ENCODE results near the gene CENPH. TPM values are rescaled to one million over a fixed set of nuclear protein-coding genes. Genes with fewer than 3 reads are reported as not detected.
A peak's percentile ranks its signal among the peaks of the same experiment; 100 is the strongest.

The CENPH gene
- total and polyA plus RNA-seq, 2 donors (not counting 1 experiment from before 2014, with no cell fraction given) = 2.8 to 11.9 TPM

GRCh38 chr5:69213513-69214215 is 24.3 kb downstream of the CENPH start:
- H3K4me1 ChIP-seq (ENCODE audit: control insufficient read depth in 2 of 2, insufficient read depth in 2 of 2, low read length in 2 of 2) = peaks cover 8 to 10% of the 10 kb centered on the region in 2 donors
- H2AFZ ChIP-seq (ENCODE audit: insufficient read depth, low read depth, low read length, poor library complexity, severe bottlenecking) = no peak overlapping the region
- CTCF ChIA-PET = interaction anchor here (0.9 kb wide), 1 partner anchor 24 kb away, joined by 3 read pairs; no protein-coding TSS in a partner anchor
- H3K4me1 Mint-ChIP-seq = peaks cover 14% of the 10 kb centered on the region
- intact Hi-C loops (cut with micrococcal nuclease) = no loop called here
- no peak overlapping the region for H3K4me3 Mint-ChIP-seq
- DNase-seq (no peak), ATAC-seq (ENCODE audit: low read depth) (no peak)
- no peaks in the 10 kb centered on the region for H3K27me3 Mint-ChIP-seq
- no peaks in the 10 kb centered on the region for H3K36me3 ChIP-seq (replicated peaks in 1 of 2; ENCODE audit: control extremely low read depth in 1 of 2, control insufficient read depth in 1 of 2, extremely low read depth in 1 of 2, insufficient read depth in 2 of 2, low read length in 1 of 2)
- H3K4me2 ChIP-seq (replicated peaks; ENCODE audit: low read depth, low read length, poor library complexity, severe bottlenecking) = no peak overlapping the region
- POLR2A ChIA-PET = no interaction called here
- H3K27ac ChIP-seq (ENCODE audit: low read length in 2 of 2) = no peak overlapping the region
- no peaks in the 10 kb centered on the region for H3K9me3 Mint-ChIP-seq (ENCODE audit: insufficient read depth)
- H3K27me3 ChIP-seq (replicated peaks in 1 of 4; ENCODE audit: control extremely low read depth in 1 of 4, control insufficient read depth in 3 of 4, insufficient read depth in 4 of 4, low read length in 3 of 4) = no peaks in the 10 kb centered on the region
- H4K20me1 ChIP-seq (ENCODE audit: control insufficient read depth, insufficient read depth, low read length, poor library complexity, severe bottlenecking) = peaks cover 2% of the 10 kb centered on the region
- 100% methylated on average over 3 of the region's 4 CpGs for WGBS (ENCODE audit: insufficient coverage)
- H3K79me2 ChIP-seq (ENCODE audit: control insufficient read depth, insufficient read depth, low read length) = peaks cover 7% of the 10 kb centered on the region
- no peak overlapping the region for H3K9ac ChIP-seq (ENCODE audit: low read length)
- TF ChIP-seq CTCF (IDR thresholded peaks at IDR 0.05) (no peak), EZH2 (IDR thresholded peaks at IDR 0.05; ENCODE audit: borderline replicate concordance, insufficient read depth, low read depth, low read length, poor library complexity, severe bottlenecking) (no peak)
- H3K27ac Mint-ChIP-seq = no peak overlapping the region
- H3K9me3 ChIP-seq (ENCODE audit: control extremely low read depth in 1 of 3, control insufficient read depth in 2 of 3, insufficient read depth in 1 of 3, low read length in 2 of 3) = no peaks in the 10 kb centered on the region
- H3K4me3 ChIP-seq (ENCODE audit: control extremely low read depth in 1 of 5, extremely low read depth in 1 of 5, insufficient read depth in 1 of 5, low read depth in 2 of 5, low read length in 4 of 5) = no peak overlapping the region

GRCh38 chr5:69217151-69217511 is 27.7 kb downstream of the CENPH start:
- peak overlapping the region; percentile 98 for H3K27ac Mint-ChIP-seq
- DNase-seq (no peak), ATAC-seq (ENCODE audit: low read depth) (no peak)
- Histone ChIP-seq H3K9ac (ENCODE audit: low read length) (peak overlapping the region; percentile 95), H3K36me3 (replicated peaks in 1 of 2; ENCODE audit: control extremely low read depth in 1 of 2, control insufficient read depth in 1 of 2, extremely low read depth in 1 of 2, insufficient read depth in 2 of 2, low read length in 1 of 2) (peaks cover 0 to 2% of the 10 kb centered on the region in 2 experiments), H3K27ac (ENCODE audit: low read length in 2 of 2) (peak overlapping the region in 1 of 2 donors; percentile 93), H3K4me1 (ENCODE audit: control insufficient read depth in 2 of 2, insufficient read depth in 2 of 2, low read length in 2 of 2) (peaks cover 8 to 17% of the 10 kb centered on the region in 2 donors), H3K9me3 (ENCODE audit: control extremely low read depth in 1 of 3, control insufficient read depth in 2 of 3, insufficient read depth in 1 of 3, low read length in 2 of 3) (no peaks in the 10 kb centered on the region), H3K4me2 (replicated peaks; ENCODE audit: low read depth, low read length, poor library complexity, severe bottlenecking) (peak overlapping the region; percentile 85), H3K79me2 (ENCODE audit: control insufficient read depth, insufficient read depth, low read length) (peaks cover 36% of the 10 kb centered on the region), H3K4me3 (ENCODE audit: control extremely low read depth in 1 of 5, extremely low read depth in 1 of 5, insufficient read depth in 1 of 5, low read depth in 2 of 5, low read length in 4 of 5) (peak overlapping the region; percentile 34 to 100 (median 97)), H2AFZ (ENCODE audit: insufficient read depth, low read depth, low read length, poor library complexity, severe bottlenecking) (peak overlapping the region; percentile 99), H4K20me1 (ENCODE audit: control insufficient read depth, insufficient read depth, low read length, poor library complexity, severe bottlenecking) (peaks cover 13% of the 10 kb centered on the region), H3K27me3 (replicated peaks in 1 of 4; ENCODE audit: control extremely low read depth in 1 of 4, control insufficient read depth in 3 of 4, insufficient read depth in 4 of 4, low read length in 3 of 4) (no peaks in the 10 kb centered on the region)
- CTCF ChIA-PET = interaction anchor here (1.9 to 2.5 kb wide), 2 partner anchors 18 to 124 kb away, joined by 11 read pairs; partner anchors contain the start of genes CDK7 and SLC30A5
- intact Hi-C loops (cut with micrococcal nuclease) = loop anchor here (1.0 to 5.0 kb wide), 6 partner anchors 17 to 152 kb away; partner anchors contain the start of genes AK6, CCDC125, CCNB1 and CDK7
- H3K4me3 Mint-ChIP-seq = peak overlapping the region; percentile 99
- WGBS (ENCODE audit: insufficient coverage) = 38% methylated on average over 2 of the region's 6 CpGs
- H3K27me3 Mint-ChIP-seq = no peaks in the 10 kb centered on the region
- peaks cover 20% of the 10 kb centered on the region for H3K4me1 Mint-ChIP-seq
- POLR2A ChIA-PET = interaction anchor here (0.8 to 1.4 kb wide), 3 partner anchors 17 to 153 kb away, joined by 3 to 5 read pairs (median 4); partner anchors contain the start of genes CDK7, CENPH and RAD17
- TF ChIP-seq CTCF (IDR thresholded peaks at IDR 0.05) (no peak), EZH2 (IDR thresholded peaks at IDR 0.05; ENCODE audit: borderline replicate concordance, insufficient read depth, low read depth, low read length, poor library complexity, severe bottlenecking) (no peak)
- H3K9me3 Mint-ChIP-seq (ENCODE audit: insufficient read depth) = no peaks in the 10 kb centered on the region

Measured in B cell (primary cell).